Renal cortex interstitium (tissue), 11 donors: ENCODE results near the gene CCDC57. TPM values are rescaled to one million over a fixed set of nuclear protein-coding genes. Genes with fewer than 3 reads are reported as not detected.

Source experiments
- DNase-seq, 11 donors: peaks; one replicate each; pipeline ENCODE4 v3.0.0-alpha.2; 2013; ENCODE audit warnings: low read depth in 9 of 11, low spot score in 4 of 11; ENCODE audit errors: extremely low read depth in 1 of 11
- polyA plus RNA-seq, 3 donors: library from polyadenylated mRNA; unstranded; fragments of 120-200 nt; gene quantifications; one replicate each; pipeline ENCODE4 v1.2.1, GENCODE V29; 2013; ENCODE audit not compliant: insufficient read length in 3 of 3

Gene CCDC57
- polyA plus RNA-seq, 3 donors: 47.3 to 90.6 (median 57.0) TPM

GRCh38 chr17:82092628-82092994 is 120.0 kb downstream of the CCDC57 start:
- DNase-seq: no peak

- no peak for DNase-seq
Observed at GRCh38 chr17:82092094-82092586, 120.5 kb downstream of the CCDC57 start.

- no peak for DNase-seq
Observed at GRCh38 chr17:82091264-82092066, 121.2 kb downstream of the CCDC57 start.

GRCh38 chr17:82090549-82091263 is 121.9 kb downstream of the CCDC57 start:
- no peak for DNase-seq

- DNase-seq: no peak
Observed at GRCh38 chr17:82089723-82090548, 122.7 kb downstream of the CCDC57 start.

- no peak for DNase-seq
Observed at GRCh38 chr17:82088838-82089722, 123.6 kb downstream of the CCDC57 start.

- no peak for DNase-seq
Observed at GRCh38 chr17:82087961-82088837, 124.4 kb downstream of the CCDC57 start.

GRCh38 chr17:82086941-82087906 is 125.4 kb downstream of the CCDC57 start:
- DNase-seq: no peak

- DNase-seq: no peak
Observed at GRCh38 chr17:82085931-82086764, 126.5 kb downstream of the CCDC57 start.

GRCh38 chr17:82085031-82085861 is 127.4 kb downstream of the CCDC57 start:
- no peak for DNase-seq

- no peak for DNase-seq
Observed at GRCh38 chr17:82084373-82085030, 128.1 kb downstream of the CCDC57 start.

GRCh38 chr17:82083533-82084359 is 128.9 kb downstream of the CCDC57 start:
- no peak for DNase-seq

GRCh38 chr17:82083009-82083408 is 129.6 kb downstream of the CCDC57 start:
- no peak for DNase-seq

GRCh38 chr17:82082456-82082855 is 130.2 kb downstream of the CCDC57 start:
- DNase-seq: no peak
